ENCODE results near the gene HDLBP. TPM values are rescaled to one million over a fixed set of nuclear protein-coding genes. Genes with fewer than 3 reads are reported as not detected.

The HDLBP gene
- total RNA-seq, 1 experiment from 2014 or later, result 908 TPM

- Histone ChIP-seq H3K4me2 (peak overlapping the region; percentile 78), H3K9me3 (ENCODE audit: insufficient read depth, low read depth) (no peaks in the 10 kb centered on the region), H4K20me1 (ENCODE audit: insufficient read depth) (peaks cover 66% of the 10 kb centered on the region), H3K9me2 (ENCODE audit: insufficient read depth) (no peaks in the 10 kb centered on the region), H2AFZ (peak overlapping the region; percentile 71), H3K27me3 (ENCODE audit: insufficient read depth, low read depth) (no peaks in the 10 kb centered on the region), H3K4me1 (replicated peaks; ENCODE audit: insufficient read depth) (peaks cover 39% of the 10 kb centered on the region), H3K27ac (peak overlapping the region; percentile 65; the same call in 1 of the 2 replicates), H3K36me3 (ENCODE audit: low read depth) (peaks cover 28% of the 10 kb centered on the region), H3K79me2 (ENCODE audit: low read depth) (peaks cover 92% of the 10 kb centered on the region), H3K4me3 (peak overlapping the region; percentile 95), H3F3A (ENCODE audit: insufficient read depth, low read depth) (peaks cover 7% of the 10 kb centered on the region)
- no peak for TF ChIP-seq CTCF (conservative IDR thresholded peaks at IDR 0.05)
- TF ChIP-seq EZH2 (IDR thresholded peaks at IDR 0.05; ENCODE audit: low read depth), result no peak
- ChIA-PET CTCF (no interaction called here), POLR2A (ENCODE audit: unreplicated experiment) (interaction anchor here (0.6 kb wide), 1 partner anchor 54 kb away, joined by 3 read pairs; no protein-coding TSS in a partner anchor)
- BruUV-seq (replicated peaks), result TSS peak; percentile 39
- no peak for DNase-seq
- intact Hi-C loops (cut with micrococcal nuclease; ENCODE audit: unreplicated experiment), result loop anchor here (5.0 kb wide), 3 partner anchors 40 to 215 kb away; partner anchors contain the start of genes FARP2, MTERF4 and STK25
Observed at GRCh38 chr2:241316825-241317224, 1.4 kb upstream of the HDLBP start.

GRCh38 chr2:241315879-241316631, 583 bp upstream of the HDLBP start, which contains the start of gene SEPTIN2:
SEPTIN2 (plus strand) TSS chr2:241315925; CDS start chr2:241324233, 8,308 bp downstream.
- intact Hi-C loops (cut with micrococcal nuclease; ENCODE audit: unreplicated experiment), result loop anchor here (1.0 to 5.0 kb wide), 6 partner anchors 41 to 418 kb away; partner anchors contain the start of genes FARP2, MTERF4 and STK25
- TF ChIP-seq CTCF (conservative IDR thresholded peaks at IDR 0.05) (no peak), EZH2 (IDR thresholded peaks at IDR 0.05; ENCODE audit: low read depth) (no peak)
- DNase-seq, result peak in 1 of 2 experiments; percentile 51
- H3K27ac ChIP-seq, result peak within 1 kb of the TSS; percentile 96
- H3K9me2 ChIP-seq (ENCODE audit: insufficient read depth), result no peaks in the 10 kb centered on the region
- H3K36me3 ChIP-seq (ENCODE audit: low read depth), result peaks cover 32% of the 10 kb centered on the region
- ChIA-PET POLR2A (ENCODE audit: unreplicated experiment) (interaction anchor here (0.7 kb wide), 1 partner anchor 36 kb away, joined by 3 read pairs; no protein-coding TSS in a partner anchor), CTCF (no interaction called here)
- H3K4me3 ChIP-seq, result peak within 1 kb of the TSS; percentile 95
- peak within 1 kb of the TSS; percentile 91 for H3K4me2 ChIP-seq
- no TSS peak for BruUV-seq (replicated peaks)
- H3K4me1 ChIP-seq (replicated peaks; ENCODE audit: insufficient read depth), result peaks cover 39% of the 10 kb centered on the region
- H3K9me3 ChIP-seq (ENCODE audit: insufficient read depth, low read depth), result no peaks in the 10 kb centered on the region
- peaks cover 92% of the 10 kb centered on the region for H3K79me2 ChIP-seq (ENCODE audit: low read depth)
- H2AFZ ChIP-seq, result peak within 1 kb of the TSS; percentile 90
- peaks cover 7% of the 10 kb centered on the region for H3F3A ChIP-seq (ENCODE audit: insufficient read depth, low read depth)
- H3K27me3 ChIP-seq (ENCODE audit: insufficient read depth, low read depth), result no peaks in the 10 kb centered on the region
- peaks cover 64% of the 10 kb centered on the region for H4K20me1 ChIP-seq (ENCODE audit: insufficient read depth)

GRCh38 chr2:241314226-241315092, 1.0 kb downstream of the HDLBP start:
- H3K36me3 ChIP-seq (ENCODE audit: low read depth), result peaks cover 26% of the 10 kb centered on the region; the same call in 1 of the 2 replicates
- H3K9me2 ChIP-seq (ENCODE audit: insufficient read depth), result no peaks in the 10 kb centered on the region
- peak overlapping the region; percentile 96 for H3K27ac ChIP-seq
- peaks cover 32% of the 10 kb centered on the region for H3K4me1 ChIP-seq (replicated peaks; ENCODE audit: insufficient read depth)
- DNase-seq, result peak in 1 of 2 experiments; percentile 49
- H4K20me1 ChIP-seq (ENCODE audit: insufficient read depth), result peaks cover 64% of the 10 kb centered on the region
- CTCF ChIA-PET, result interaction anchor here (0.5 to 0.6 kb wide), 3 partner anchors 135 to 214 kb away, joined by 3 to 7 read pairs (median 3); no protein-coding TSS in a partner anchor
- intact Hi-C loops (cut with micrococcal nuclease; ENCODE audit: unreplicated experiment), result loop anchor here (1.0 to 5.0 kb wide), 6 partner anchors 42 to 416 kb away; partner anchors contain the start of genes FARP2, MTERF4 and STK25
- H3K4me2 ChIP-seq, result peak overlapping the region; percentile 91
- POLR2A ChIA-PET (ENCODE audit: unreplicated experiment), result interaction anchor here (0.6 to 1.3 kb wide), 18 partner anchors 9 to 1081 kb away, joined by 3 to 9 read pairs (median 5); partner anchors contain the start of genes DTYMK and PASK
- H3K79me2 ChIP-seq (ENCODE audit: low read depth), result peaks cover 92% of the 10 kb centered on the region
- BruUV-seq (replicated peaks), result TSS peak; percentile 38
- no peaks in the 10 kb centered on the region for H3K27me3 ChIP-seq (ENCODE audit: insufficient read depth, low read depth)
- no peaks in the 10 kb centered on the region for H3K9me3 ChIP-seq (ENCODE audit: insufficient read depth, low read depth)
- H3F3A ChIP-seq (ENCODE audit: insufficient read depth, low read depth), result no peaks in the 10 kb centered on the region; the same call in 1 of the 2 replicates
- H2AFZ ChIP-seq, result peak overlapping the region; percentile 90
- TF ChIP-seq CTCF (conservative IDR thresholded peaks at IDR 0.05) (no peak), EZH2 (IDR thresholded peaks at IDR 0.05; ENCODE audit: low read depth) (no peak)
- peak overlapping the region; percentile 95 for H3K4me3 ChIP-seq

All from PC-9 (cell line).